SU-DHL-6 (cell line): ENCODE data around the gene EXD3.

Experiments
- CTCF ChIP-seq: fragments of 200-600 bp; sonication (generic); IDR thresholded peaks from one replicate; pipeline ENCODE4 v1.5.1; 2017; ENCODE audit warnings: antibody characterized with exemption, mild to moderate bottlenecking, low read length, moderate library complexity; ENCODE audit not compliant: insufficient read depth, poor library complexity, severe bottlenecking
- EZH2phosphoT487 ChIP-seq: fragments of 200-600 bp; sonication (generic), shearing (Covaris generic); conservative IDR thresholded peaks from 2 replicates; pipeline ENCODE4 v1.6.1; 2018; ENCODE audit warnings: mild to moderate bottlenecking, antibody characterized with exemption, low read length, moderate library complexity, mixed read lengths

DNA sequence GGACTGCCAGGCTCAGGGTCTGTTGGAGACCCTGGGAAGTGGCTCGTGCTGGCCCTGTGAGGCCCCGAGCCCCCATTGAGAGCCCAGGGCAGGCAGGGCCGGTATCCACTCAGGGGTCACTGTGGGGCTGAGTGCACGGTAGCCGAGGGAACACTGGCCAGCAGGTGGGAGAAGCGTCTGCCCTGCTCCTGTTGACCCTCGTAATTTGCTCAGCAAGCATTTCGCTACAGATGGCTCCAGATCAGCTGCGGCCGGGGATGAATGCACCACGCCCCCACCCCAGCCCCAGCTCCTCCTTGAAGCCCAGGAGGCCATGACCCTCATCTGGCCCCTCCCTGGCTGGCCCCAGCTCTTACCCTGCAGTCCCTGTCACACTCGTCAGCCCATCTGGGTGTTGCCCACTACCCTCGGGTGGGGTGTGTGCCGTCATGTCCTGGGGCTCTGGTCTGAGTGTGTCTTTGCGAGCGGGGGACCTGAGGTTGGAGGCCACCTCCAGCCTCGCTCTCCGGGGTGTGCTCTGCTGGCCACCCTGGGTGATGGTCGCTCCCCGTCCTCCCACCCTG, 114.8 kb downstream of the EXD3 start:
- no peak for TF ChIP-seq CTCF
- TF ChIP-seq EZH2phosphoT487: no peak
